PFSK-1 (cell line): Measurements from ENCODE around the gene MED28.

Source experiments
- FOXP2 ChIP-seq: optimal IDR thresholded peaks from 2 replicates; pipeline ENCODE3; 2011; ENCODE audit warnings: borderline replicate concordance, control low read depth, inconsistent platforms; ENCODE audit not compliant: insufficient read depth; ENCODE audit errors: extremely low read length, extremely low read depth
- POLR2AphosphoS5 ChIP-seq: IDR thresholded peaks from 2 replicates; pipeline ENCODE4 v1.6.1; 2012; ENCODE audit warnings: low read depth, mild to moderate bottlenecking, control low read depth, low read length, moderate library complexity
- SIN3A ChIP-seq: IDR thresholded peaks from 2 replicates; pipeline ENCODE4 v1.6.1; 2012; ENCODE audit warnings: mild to moderate bottlenecking, low read length, moderate library complexity, borderline replicate concordance; ENCODE audit not compliant: insufficient read depth
- TAF1 ChIP-seq: IDR thresholded peaks from 2 replicates; pipeline ENCODE4 v1.6.1; 2012; ENCODE audit warnings: low read length, control low read depth, borderline replicate concordance; ENCODE audit not compliant: insufficient read depth
- TF ChIP-seq, protein P1 (sequence below), 2 experiments: IDR thresholded peaks; 2 replicates each; pipeline versions ENCODE4 v1.6.1 to v1.8.0; 2011 to 2012; ENCODE audit warnings: low read depth in 2 of 2, low read length in 2 of 2, control low read depth in 1 of 2, inconsistent platforms in 1 of 2, mild to moderate bottlenecking in 1 of 2, moderate library complexity in 1 of 2; ENCODE audit not compliant: insufficient read depth in 1 of 2

DNA sequence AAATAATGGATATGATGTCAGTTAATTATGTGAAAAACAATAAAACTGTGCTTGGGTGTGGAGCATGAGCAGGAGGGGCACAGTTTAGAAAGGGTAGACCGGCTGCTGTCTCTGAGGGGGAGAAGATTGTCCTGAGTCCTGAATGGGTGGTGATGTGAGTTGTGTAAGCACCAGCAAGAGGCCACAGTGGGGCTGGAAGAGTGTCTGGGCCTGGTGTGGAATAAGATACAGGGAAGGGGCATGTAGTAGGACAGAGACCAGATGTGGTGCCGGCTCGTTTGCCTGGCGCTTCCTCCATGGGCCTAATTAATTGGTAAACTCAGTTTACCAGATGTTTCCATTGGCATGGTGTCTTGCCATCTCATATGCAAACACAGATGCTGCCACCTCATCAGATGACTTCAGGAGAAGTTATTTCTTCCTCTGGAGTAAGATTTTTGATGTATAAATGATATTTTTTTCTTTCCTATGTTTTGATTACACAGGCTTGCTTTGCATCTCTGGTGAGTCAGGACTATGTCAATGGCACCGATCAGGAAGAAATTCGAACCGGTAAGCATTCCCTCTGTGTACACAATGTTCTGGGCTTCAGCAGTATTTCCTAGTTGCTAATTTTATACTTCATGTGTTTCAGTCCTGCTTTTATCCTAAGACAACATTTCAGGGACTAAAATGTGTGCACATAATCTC, 5.1 kb downstream of the MED28 start:
- no peak for TF ChIP-seq SIN3A
- no peak for TF ChIP-seq POLR2AphosphoS5
- TF ChIP-seq, protein P1, sequence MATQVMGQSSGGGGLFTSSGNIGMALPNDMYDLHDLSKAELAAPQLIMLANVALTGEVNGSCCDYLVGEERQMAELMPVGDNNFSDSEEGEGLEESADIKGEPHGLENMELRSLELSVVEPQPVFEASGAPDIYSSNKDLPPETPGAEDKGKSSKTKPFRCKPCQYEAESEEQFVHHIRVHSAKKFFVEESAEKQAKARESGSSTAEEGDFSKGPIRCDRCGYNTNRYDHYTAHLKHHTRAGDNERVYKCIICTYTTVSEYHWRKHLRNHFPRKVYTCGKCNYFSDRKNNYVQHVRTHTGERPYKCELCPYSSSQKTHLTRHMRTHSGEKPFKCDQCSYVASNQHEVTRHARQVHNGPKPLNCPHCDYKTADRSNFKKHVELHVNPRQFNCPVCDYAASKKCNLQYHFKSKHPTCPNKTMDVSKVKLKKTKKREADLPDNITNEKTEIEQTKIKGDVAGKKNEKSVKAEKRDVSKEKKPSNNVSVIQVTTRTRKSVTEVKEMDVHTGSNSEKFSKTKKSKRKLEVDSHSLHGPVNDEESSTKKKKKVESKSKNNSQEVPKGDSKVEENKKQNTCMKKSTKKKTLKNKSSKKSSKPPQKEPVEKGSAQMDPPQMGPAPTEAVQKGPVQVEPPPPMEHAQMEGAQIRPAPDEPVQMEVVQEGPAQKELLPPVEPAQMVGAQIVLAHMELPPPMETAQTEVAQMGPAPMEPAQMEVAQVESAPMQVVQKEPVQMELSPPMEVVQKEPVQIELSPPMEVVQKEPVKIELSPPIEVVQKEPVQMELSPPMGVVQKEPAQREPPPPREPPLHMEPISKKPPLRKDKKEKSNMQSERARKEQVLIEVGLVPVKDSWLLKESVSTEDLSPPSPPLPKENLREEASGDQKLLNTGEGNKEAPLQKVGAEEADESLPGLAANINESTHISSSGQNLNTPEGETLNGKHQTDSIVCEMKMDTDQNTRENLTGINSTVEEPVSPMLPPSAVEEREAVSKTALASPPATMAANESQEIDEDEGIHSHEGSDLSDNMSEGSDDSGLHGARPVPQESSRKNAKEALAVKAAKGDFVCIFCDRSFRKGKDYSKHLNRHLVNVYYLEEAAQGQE (IDR thresholded peaks at IDR 0.05; ENCODE audit: insufficient read depth in 1 of 2, low read depth in 2 of 2, low read length in 2 of 2): no peak
- no peak for TF ChIP-seq TAF1
- no peak for TF ChIP-seq FOXP2
